SK-N-DZ (cell line): ENCODE measurements around the gene SBF2.

Source experiments
- DNase-seq: peaks from one replicate; pipeline ENCODE4 v3.0.0-alpha.2; 2015; ENCODE audit warnings: low spot score

The SBF2 gene

DNA sequence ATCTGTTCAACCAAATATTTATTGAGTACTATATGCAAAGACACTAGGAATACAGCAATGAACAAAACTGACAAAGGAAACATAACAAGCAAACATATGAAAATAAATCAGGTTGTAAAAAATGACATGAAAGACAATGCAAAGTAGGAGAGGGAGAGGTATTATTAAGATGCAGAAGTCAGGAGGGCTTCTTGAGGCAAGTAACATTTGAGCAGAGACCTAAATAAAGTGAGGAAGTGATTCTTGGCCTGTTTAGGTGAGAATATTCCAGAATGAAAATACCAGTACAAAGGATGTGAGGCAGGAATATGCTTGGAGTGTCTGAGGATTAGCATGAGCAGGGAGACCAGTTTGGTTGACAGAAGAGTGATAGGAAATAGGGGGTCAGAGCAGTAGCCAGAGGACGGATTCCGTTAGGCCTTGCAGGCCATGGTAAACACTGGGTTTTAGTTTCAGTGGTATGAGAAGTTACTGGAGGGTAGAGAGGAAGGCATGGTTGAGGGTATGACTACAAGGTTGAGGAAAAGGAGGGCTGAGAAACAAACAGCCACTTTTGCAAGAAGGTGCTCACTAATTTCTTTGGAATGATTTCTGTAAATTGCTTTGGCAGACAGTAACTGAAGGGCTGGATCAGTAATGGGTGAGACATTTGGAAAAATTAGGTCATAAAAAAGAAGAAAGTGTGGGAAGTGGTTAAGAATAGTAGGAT lies 438.3 kb downstream of the SBF2 start:
- DNase-seq, result no peak

DNA sequence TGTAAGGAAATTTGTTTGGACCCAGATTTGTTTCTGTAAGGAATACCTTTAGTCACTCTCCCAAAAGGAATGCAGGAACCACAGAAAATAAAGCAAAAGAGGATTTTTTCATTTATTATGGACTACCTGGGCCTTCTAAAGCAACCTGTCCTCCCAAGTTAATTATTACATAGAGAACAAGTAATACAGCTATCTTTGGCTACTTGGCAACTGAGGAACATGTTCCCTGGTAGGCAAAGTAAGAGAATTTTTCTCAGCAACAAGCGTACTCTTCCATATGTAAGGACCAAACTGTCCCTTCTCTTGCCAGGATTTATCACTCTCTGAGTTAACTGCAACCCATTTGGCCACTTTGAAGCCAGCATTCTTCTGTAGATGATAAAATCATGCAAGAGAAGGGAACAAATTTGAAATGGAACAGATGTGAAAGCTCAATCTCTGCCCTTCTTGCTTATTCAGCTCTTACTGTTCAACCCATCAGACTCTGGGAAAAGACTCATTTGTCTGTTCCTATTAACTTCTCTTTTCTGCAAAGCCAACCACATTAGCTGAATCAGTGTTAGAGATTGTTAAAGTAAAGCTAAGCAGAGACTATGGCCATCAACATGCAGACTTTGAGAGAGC lies 440.0 kb downstream of the SBF2 start:
- no peak for DNase-seq

DNA sequence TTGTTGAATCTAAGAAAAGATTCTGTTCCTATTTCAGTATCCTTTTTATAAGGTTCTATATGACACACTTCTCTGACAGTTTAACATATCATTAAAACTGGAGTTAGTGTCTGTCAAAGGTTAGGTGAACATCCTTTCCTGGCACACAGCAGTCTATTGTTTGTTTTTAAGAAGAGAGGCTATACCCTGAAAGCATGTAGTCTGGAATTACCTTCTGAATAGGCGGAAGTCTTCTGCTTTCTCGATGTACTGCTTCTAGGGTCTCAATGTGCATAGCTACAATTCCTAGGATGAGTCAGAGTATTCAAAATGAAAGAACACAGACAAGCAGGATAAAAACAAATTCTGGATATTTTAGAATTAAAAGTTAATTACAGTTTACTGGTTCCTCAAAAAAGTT lies 441.6 kb downstream of the SBF2 start:
- no peak for DNase-seq

DNA sequence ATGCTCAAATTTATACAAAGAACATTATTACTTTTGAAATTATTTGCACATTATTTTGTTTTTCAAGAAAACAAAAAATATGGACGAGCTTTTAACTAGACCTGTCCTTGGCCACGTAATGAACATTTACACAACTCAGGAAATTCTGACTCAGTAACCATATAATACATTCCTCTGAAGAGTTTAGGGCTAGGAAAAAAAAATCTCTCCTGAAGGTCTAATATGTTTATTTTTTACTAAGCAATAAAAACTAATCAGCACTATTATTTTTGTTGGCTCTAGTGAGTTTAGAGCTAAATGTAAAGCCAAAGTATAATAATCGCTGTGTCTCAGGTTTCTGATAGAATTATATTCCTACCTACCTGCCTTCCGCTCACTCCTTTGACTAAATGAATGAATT lies 442.7 kb downstream of the SBF2 start:
- DNase-seq, result no peak

DNA sequence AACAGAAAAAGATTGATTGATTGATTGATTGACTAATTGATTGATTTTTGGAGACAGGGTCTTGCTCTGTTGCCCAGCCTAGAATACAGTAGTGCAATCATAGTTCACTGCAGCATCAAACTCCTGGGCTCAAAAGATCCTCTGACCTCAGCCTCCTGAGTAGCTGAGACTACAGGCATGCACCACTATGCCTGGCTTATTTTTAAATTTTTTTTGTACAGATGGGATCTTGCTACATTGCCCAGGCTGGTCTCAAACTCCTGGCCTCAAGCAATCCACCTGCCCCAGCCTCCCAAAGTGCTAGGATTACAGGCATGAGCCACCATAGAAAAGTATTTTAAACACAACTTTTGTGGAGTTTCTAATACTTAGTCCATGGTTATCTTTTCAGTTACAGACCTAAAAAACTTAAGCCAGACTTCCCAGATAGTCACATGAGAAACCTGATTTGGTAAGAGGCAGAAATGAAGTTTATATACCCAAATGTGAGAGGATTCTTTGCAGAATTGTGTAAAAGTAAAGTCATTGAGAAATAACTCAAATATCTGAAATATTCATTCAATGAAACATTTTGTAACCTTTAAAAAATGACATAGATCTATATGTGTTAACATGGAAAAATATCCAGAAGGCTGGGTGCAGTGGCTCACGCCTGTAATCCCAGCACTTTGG lies 443.7 kb downstream of the SBF2 start:
- no peak for DNase-seq

DNA sequence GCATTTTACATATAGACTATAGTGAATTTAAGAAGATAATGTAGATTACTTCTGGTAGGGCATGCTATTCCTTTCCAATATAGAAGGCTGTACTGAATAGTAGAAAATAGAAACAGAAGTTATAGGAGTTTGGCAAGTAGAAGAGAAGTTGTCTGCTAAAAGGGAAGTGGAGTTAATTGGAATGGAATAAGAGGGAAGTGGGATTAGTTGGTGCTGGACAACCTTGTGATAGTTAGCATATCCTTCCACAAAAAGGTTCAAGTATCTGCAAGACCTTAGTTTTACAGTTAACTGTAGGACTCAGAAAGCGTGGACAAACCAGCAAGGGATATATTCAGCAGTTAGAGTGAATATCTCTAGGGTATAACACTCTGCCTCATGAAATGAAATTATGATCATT lies 444.6 kb downstream of the SBF2 start:
- DNase-seq, result no peak

DNA sequence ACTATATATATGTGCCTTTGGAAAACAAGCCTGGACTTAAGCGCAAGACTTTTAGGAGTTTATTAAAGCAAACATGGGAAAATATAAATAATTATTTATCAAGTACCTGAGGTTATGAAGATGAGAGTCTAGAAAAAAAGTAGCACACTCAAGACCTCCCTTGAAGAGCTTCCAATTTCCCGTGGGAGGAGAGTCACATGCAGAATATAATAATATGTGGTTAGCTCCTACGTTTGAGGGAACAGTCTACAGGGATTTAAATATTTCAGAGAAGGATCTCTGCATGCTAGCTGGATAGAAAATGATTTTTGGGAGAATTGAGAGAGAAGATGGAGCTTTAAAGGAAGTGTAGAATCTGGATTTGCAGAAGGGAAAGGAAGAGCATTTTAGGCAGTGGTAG lies 446.4 kb downstream of the SBF2 start:
- no peak for DNase-seq

DNA sequence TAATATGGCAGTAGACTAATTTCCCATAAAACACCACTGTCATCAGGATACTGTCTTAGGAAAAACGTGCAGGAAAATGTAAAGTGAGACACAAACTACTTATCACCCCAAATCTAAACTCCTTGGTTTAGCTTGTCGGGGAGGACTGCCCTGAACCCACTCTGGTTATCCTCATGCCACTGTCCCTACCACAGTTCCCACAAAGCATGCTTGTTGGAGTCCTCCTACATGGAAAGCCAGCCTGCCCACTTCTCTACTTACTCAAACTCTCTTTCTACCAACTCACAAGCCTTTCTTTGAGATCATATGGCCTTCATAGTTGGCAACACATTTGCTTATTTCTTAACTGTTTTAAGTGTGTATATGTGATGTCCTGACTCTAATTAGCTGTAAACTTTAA lies 451.1 kb downstream of the SBF2 start:
- no peak for DNase-seq

DNA sequence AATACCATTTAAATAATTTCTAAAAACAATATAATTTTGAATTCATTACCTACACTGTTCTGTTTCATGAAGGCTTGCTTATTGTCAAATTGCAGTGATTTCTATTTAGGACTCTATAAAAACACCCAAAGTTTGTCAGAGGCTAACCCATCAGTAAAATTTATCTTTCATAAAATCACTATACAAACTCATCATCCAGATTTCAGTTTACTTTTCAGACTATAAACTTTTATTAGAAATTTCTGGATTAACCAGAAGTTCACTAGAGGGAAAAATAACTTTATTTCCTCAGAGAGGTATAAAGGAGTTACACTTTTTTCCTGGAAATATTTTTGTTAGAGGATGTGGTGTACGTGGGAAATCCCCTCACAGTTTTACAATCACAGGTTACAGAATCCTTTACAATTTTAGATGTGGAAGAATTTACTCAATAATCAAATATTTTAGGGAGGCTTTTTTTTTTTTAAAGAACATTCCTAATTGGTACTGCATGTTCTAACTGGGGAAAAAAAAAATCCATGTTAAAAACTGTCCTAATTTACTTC lies 453.5 kb downstream of the SBF2 start:
- no peak for DNase-seq

DNA sequence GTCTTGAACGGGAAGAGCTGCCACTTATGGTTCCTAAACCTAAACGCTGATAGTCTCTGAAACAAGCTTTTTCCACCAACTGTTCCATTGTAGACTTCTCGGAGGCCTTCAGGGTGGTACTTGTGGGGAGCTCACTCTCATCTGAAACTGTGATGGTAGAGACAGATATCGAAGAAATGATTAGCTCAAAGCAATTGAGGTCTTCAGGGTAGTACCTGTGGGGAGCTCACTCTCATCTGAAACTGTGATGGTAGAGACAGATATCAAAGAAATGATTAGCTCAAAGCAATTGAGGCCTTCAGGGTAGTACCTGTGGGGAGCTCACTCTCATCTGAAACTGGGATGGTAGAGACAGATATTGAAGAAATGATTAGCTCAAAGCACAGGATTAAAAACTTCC lies 454.5 kb downstream of the SBF2 start:
- DNase-seq, result no peak

DNA sequence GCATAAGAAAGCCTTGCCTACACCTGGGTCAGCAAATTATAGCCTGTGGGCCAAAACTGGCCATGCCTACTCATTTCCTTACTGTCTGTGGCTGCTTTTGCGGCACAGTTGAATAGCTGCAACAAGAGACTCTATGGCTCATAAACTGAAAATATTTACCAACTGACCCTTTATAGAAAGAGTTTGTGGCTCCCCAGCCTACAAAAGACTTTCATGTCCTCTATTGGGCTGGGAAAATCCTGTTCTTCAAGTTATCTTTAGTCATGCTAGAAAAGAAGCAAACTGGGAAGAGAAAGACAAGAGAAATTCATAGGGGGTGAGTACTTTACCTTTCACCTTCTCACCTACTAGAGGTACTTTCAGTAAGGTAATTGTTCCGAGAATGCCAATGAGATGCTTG lies 455.1 kb downstream of the SBF2 start:
- DNase-seq, result no peak

DNA sequence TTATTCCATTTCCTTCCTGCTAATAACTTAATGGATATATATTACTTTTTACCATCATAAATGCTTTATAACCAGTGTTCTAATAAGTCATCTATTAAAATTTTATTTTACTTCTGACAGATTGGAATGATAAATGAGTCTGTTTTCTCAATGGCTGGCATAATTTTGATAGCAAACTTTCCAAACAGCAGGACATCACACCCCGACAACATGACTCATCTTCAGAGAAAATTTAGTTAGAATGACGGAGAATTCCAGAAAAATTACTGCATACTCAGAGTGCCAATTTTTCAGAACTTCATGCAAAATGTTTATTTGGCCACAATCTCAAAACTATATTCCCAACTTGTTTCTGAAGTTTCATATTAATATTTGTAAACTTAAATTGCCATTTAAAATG lies 455.8 kb downstream of the SBF2 start:
- DNase-seq, result no peak

DNA sequence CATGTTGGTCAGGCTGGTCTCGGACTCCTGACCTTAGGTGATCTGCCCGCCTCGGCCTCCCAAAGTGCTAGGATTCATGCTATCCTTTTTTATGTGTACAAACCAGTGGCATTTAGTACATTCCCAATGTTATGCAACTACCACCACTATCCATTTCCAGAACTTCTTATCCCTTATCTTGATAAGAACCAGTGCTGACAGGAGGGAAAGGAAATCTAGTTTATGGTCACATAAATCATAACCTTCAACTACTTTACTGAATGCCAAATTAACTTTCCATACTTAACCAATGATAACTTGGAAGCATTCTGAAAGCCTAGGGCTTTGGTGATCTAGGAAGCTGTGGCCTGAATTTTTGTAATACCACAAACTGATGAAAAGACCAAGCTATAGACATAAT lies 459.7 kb downstream of the SBF2 start:
- peak; percentile 62 for DNase-seq

DNA sequence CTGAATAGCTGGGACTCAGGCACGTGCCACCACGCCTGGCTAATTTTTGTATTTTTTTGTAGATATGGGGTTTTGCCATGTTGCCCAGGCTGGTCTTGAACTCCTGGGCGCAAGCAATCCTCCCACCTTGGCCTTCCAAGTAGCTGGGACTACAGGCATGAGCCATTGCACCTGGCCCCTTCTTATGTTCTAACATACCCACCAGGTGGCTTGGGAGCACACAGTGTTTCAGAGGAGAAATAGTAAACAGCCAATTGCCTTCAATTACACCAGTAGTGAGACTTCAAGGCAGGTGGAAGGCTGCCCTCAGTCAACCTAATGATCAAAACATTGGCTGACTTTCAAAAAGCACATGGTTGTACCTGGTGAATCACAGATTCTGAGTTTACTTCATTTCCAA lies 462.9 kb downstream of the SBF2 start:
- DNase-seq, result no peak

DNA sequence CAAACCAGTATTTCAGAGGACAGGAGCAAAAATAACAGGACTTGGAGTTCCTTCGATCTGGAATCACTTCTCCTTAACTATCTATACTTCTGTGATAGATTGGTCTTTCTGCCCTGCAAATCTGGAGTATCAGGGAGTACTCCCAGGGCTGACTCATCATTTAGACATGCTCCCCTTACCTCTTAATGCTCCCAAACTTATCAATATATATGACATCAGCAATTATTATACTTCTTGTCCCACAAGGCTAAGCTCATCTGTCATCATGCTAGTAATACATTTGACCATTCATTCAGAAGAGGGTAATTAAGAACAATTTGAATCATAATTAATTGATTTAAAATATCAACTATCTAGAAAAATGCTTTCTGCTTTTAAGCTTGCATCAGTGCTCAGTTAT lies 466.3 kb downstream of the SBF2 start:
- no peak for DNase-seq

DNA sequence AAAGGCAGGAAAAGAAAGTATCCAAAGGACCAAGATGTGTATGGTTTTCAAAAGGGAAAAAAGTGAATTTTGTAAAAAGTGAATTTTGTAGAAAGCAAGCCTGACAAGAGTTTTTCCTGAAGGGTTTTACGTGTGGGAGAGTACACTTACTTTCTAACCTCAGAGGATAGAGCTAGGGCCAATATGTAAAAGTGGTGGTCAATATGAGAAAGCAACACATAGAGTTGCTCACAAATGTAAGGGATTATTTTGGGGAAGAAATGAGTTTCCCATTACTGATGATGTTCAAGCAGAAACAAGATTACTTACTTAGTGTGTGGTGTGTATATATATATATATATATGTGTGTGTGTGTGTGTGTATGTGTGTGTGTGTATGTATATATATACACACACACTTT lies 467.6 kb downstream of the SBF2 start:
- no peak for DNase-seq

DNA sequence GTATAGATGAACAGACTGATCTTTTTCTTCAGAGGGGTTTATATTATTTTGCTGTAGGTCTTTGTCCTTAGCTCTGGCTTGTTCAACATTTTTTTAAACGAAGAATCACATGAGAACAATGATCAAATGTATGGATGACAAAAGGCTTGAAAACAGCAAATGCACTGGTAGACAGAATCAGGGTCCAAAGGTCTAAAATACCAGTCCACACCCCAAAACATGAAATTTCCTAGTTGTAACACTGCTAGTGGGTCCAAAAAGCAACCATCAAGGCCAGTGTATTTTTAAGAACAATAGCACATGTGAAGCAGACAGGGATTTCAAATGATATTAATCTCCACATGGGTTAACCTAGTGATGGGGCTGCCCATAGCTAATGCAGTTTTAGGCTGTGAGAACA lies 468.1 kb downstream of the SBF2 start:
- DNase-seq, result no peak

DNA sequence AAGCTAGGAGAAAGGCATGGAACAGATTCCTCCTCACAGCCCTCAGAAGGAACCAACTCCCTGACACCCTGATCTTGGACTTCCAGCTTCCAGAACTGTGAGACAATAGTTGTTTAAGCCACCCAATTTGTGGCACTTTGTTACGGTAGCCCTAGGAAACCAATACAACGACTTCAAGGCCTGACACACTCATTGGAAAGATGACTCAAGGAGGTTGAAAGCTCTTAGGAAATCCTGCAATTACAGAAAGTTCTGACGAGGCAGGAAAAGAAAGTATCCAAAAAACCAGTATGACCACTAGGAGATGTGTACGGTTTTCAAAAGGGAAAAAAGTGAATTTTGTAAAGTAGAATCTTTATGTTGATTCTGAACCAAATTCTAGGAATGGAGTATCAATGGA lies 468.7 kb downstream of the SBF2 start:
- DNase-seq, result no peak

DNA sequence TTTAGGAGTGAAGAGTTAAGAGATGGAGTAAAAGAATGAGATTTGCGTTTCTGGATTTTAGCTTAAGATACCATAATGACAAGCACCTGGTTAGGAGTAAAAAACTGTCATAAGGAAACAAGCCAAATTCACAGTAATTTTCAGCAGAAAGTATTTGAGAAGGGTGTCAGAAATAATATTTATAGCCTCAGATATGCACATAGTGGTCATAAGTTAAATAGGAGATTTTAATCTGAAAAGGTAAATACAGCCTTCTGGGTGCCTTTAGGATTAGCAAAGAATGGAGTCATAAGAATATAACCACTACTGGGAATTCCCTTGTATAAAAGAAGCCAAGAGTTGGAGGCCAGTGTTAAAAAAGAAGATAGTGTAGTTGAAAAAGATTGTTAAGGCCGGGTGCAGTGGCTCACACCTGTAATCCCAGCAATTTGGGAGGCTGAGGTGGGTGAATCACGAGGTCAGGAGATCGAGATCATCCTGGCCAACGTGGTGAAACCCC lies 470.1 kb downstream of the SBF2 start:
- DNase-seq, result no peak

DNA sequence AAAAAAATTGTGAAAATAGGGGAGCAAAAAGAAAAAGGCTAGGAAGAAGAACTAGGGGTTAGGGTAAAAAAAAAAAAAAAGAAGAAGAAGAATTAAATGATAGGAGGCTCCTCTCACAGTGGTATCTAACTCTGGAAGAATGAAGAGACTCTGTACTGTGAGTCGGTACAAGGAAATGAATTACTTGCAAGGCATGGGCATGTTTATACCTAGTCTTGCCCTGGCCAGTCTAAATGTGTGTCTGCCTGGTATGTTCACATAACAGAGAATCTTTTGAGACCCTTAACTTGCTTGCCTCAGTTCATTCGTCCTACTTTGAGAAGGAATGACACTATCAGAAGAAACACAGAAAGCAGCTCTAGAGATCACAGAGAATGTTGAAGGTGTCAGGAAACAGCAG lies 470.6 kb downstream of the SBF2 start:
- no peak for DNase-seq

DNA sequence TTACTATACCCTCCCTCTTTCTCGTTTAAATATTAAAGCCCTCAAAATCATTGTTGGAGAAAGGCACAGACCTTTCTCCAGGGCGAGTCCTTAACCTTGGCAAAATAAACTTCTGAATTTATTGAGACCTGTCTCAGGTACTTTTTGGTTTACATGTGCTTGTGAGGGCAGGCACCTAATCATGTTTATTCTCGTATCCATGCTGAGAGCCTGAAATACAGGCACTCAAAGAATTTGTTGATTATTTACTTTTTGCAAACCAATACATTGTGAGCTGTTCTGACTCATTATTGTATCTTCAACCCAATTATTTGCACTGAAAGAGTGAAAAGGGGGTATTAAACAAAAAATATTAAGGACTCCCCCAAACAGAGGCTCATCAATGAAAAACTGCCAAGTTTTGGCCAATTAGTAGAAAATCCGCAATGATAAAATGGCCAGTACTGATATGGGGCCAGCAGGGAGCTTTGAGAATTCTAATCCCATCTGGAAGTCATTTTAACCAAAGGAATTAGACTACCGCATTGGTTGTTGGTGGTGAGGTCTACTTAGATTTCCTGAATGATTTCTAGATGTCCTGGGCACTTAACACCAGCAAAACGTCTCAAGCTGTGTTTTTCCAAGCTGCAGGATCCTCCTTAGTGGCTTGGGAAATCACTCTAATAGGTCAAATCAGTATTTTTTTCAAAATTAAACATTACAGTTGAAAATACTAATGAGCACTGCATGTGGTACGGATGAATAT lies 472.8 kb downstream of the SBF2 start:
- DNase-seq, result no peak

DNA sequence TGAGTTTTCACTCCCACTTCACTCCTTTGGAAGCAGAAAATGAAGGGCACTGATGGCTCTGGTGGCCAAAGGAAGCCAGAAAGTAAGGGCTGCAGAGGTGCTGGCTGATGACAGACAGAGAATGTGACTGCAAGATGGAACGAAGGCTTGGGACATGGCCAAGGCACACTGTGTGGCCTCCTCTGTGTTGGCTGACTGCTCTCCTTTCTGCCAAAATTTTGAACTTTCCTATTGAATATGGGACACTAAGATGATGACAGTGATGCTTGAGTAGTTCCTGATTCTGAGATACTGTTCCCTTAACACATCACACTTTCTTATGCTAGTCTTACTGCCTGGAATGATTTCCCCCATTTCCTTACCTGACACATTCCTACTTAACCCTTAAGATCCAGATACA lies 473.8 kb downstream of the SBF2 start:
- DNase-seq, result no peak
